Peyer's patch (tissue), 4 donors: ENCODE results near the gene GNAZ. TPM values are rescaled to one million over a fixed set of nuclear protein-coding genes. Genes with fewer than 3 reads are reported as not detected.

Source experiments
- DNase-seq, 3 donors: peaks; one replicate each; pipeline ENCODE4 v3.0.0-alpha.2; 2017 to 2019
- H3K27ac ChIP-seq, 4 donors: fragments of 200-600 bp; sonication (generic); one replicate each; pipeline ENCODE4 v1.5.1; 2016 to 2019
- H3K27me3 ChIP-seq, 2 donors: fragments of 200-600 bp; sonication (generic); one replicate each; pipeline ENCODE4 v1.5.1; 2019
- H3K36me3 ChIP-seq, 3 donors: fragments of 200-600 bp; sonication (generic); one replicate each; pipeline ENCODE4 v1.5.1; 2016 to 2019
- H3K4me1 ChIP-seq, 4 donors: fragments of 200-600 bp; sonication (generic); one replicate each; pipeline ENCODE4 v1.5.1; 2016 to 2019
- H3K4me3 ChIP-seq, 4 donors: fragments of 200-600 bp; sonication (generic); 1 replicate in 3 of 4; 2 replicates in 1 of 4; pipeline ENCODE4 v1.5.1; 2016 to 2019; ENCODE audit warnings: mild to moderate bottlenecking in 1 of 4
- H3K9me3 ChIP-seq, 4 donors: fragments of 200-600 bp; sonication (generic); one replicate each; pipeline ENCODE4 v1.5.1; 2016 to 2019; ENCODE audit warnings: mild to moderate bottlenecking in 1 of 4
- POLR2A ChIP-seq, 2 donors: fragments of 450-650 bp; IDR thresholded peaks; one replicate each; pipeline ENCODE4 v1.5.1; 2017; ENCODE audit warnings: antibody characterized with exemption in 2 of 2, mild to moderate bottlenecking in 2 of 2, moderate library complexity in 2 of 2
- total RNA-seq, 4 donors: library from RNA; depleted of rRNA; stranded (reverse); fragments of >200 nt; gene quantifications; one replicate each; pipeline ENCODE4 v1.1.0, GENCODE V29; 2016
- TF ChIP-seq, protein P1 (sequence below), 6 experiments: fragments of 450-650 bp in 4 of 6; fragments of 200-600 bp in 2 of 6; sonication (generic) in 1 of 6; IDR thresholded peaks; one replicate each; pipeline ENCODE4 v1.5.1; 2017 to 2019; ENCODE audit warnings: antibody characterized with exemption in 6 of 6, mild to moderate bottlenecking in 3 of 6, moderate library complexity in 1 of 6

The GNAZ gene
- total RNA-seq, 4 donors from 2014 or later, result 0.35 to 3.5 (median 1.9) TPM

- H3K36me3 ChIP-seq, result no peaks in the 10 kb centered on the region
- DNase-seq, result no peak
Observed at GRCh38 chr22:23124611-23125511, 54.5 kb downstream of the GNAZ start.

GRCh38 chr22:23125512-23126103 is 55.3 kb downstream of the GNAZ start:
- Histone ChIP-seq H3K27me3 (no peaks in the 10 kb centered on the region), H3K4me1 (no peaks in the 10 kb centered on the region), H3K9me3 (no peaks in the 10 kb centered on the region), H3K4me3 (no peak overlapping the region), H3K27ac (no peak overlapping the region), H3K36me3 (no peaks in the 10 kb centered on the region)
- TF ChIP-seq, protein P1, sequence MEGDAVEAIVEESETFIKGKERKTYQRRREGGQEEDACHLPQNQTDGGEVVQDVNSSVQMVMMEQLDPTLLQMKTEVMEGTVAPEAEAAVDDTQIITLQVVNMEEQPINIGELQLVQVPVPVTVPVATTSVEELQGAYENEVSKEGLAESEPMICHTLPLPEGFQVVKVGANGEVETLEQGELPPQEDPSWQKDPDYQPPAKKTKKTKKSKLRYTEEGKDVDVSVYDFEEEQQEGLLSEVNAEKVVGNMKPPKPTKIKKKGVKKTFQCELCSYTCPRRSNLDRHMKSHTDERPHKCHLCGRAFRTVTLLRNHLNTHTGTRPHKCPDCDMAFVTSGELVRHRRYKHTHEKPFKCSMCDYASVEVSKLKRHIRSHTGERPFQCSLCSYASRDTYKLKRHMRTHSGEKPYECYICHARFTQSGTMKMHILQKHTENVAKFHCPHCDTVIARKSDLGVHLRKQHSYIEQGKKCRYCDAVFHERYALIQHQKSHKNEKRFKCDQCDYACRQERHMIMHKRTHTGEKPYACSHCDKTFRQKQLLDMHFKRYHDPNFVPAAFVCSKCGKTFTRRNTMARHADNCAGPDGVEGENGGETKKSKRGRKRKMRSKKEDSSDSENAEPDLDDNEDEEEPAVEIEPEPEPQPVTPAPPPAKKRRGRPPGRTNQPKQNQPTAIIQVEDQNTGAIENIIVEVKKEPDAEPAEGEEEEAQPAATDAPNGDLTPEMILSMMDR (IDR thresholded peaks at IDR 0.05), result no peak
- no peak for TF ChIP-seq POLR2A (IDR thresholded peaks at IDR 0.05)
- DNase-seq, result no peak

More at GRCh38 chr22:23124611-23125511, 54.5 kb downstream of the GNAZ start:
- H3K27ac ChIP-seq, result no peak overlapping the region
- no peak overlapping the region for H3K4me3 ChIP-seq
- TF ChIP-seq, protein P1 (IDR thresholded peaks at IDR 0.05), result no peak
- TF ChIP-seq POLR2A (IDR thresholded peaks at IDR 0.05), result no peak
- no peaks in the 10 kb centered on the region for H3K27me3 ChIP-seq
- no peaks in the 10 kb centered on the region for H3K4me1 ChIP-seq
- H3K9me3 ChIP-seq, result no peaks in the 10 kb centered on the region

GRCh38 chr22:23126165-23127054 is 56.1 kb downstream of the GNAZ start:
- no peak overlapping the region for H3K4me3 ChIP-seq
- H3K27ac ChIP-seq, result no peak overlapping the region
- H3K4me1 ChIP-seq, result no peaks in the 10 kb centered on the region
- no peaks in the 10 kb centered on the region for H3K9me3 ChIP-seq
- DNase-seq, result no peak
- H3K27me3 ChIP-seq, result no peaks in the 10 kb centered on the region
- H3K36me3 ChIP-seq, result no peaks in the 10 kb centered on the region
- TF ChIP-seq POLR2A (IDR thresholded peaks at IDR 0.05), result no peak
- TF ChIP-seq, protein P1 (IDR thresholded peaks at IDR 0.05), result no peak

GRCh38 chr22:23127055-23127756 is 56.9 kb downstream of the GNAZ start:
- no peak overlapping the region for H3K27ac ChIP-seq
- H3K9me3 ChIP-seq, result no peaks in the 10 kb centered on the region
- TF ChIP-seq, protein P1 (IDR thresholded peaks at IDR 0.05), result no peak
- TF ChIP-seq POLR2A (IDR thresholded peaks at IDR 0.05), result no peak
- no peaks in the 10 kb centered on the region for H3K36me3 ChIP-seq
- no peaks in the 10 kb centered on the region for H3K27me3 ChIP-seq
- no peak overlapping the region for H3K4me3 ChIP-seq
- no peak for DNase-seq
- no peaks in the 10 kb centered on the region for H3K4me1 ChIP-seq

DNA sequence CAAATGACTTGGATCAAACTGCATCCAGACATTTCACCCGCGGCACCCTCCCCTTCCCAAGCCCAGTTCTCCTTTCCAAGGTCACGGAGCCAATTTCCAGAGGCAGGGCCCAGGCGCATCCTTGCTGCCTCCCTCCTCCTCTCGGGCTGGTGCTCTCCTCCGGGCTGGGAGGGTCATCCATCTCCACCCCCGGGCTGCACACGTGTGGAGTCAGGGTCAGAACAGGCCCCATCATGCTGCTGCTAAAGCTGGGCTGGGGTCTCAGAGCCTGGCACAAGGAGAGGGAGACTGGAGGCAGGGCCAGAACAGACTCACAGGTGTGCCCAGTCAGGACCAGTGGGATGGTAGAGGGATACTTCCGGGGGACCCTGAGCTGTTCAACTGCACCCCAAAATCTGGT is 57.5 kb downstream of the GNAZ start:
- Histone ChIP-seq H3K36me3 (no peaks in the 10 kb centered on the region), H3K9me3 (no peaks in the 10 kb centered on the region), H3K27me3 (no peaks in the 10 kb centered on the region), H3K27ac (no peak overlapping the region), H3K4me1 (no peaks in the 10 kb centered on the region), H3K4me3 (no peak overlapping the region)
- TF ChIP-seq, protein P1 (IDR thresholded peaks at IDR 0.05), result no peak
- no peak for TF ChIP-seq POLR2A (IDR thresholded peaks at IDR 0.05)
- DNase-seq, result no peak
